Left ventricle myocardium inferior (tissue), 1 donor: ENCODE results near the gene PLCXD3. TPM values are rescaled to one million over a fixed set of nuclear protein-coding genes. Genes with fewer than 3 reads are reported as not detected.
A peak's percentile ranks its signal among the peaks of the same experiment; 100 is the strongest.

Experiments used
- DNase-seq: peaks from one replicate; pipeline ENCODE4 v3.0.0-alpha.2; 2020
- H3K27ac ChIP-seq: fragments of 200-600 bp; replicated peaks from 2 replicates; pipeline ENCODE4 v1.8.0; 2021
- H3K27me3 ChIP-seq: fragments of 200-600 bp; 2 replicates; pipeline ENCODE4 v1.8.0; 2021; ENCODE audit warnings: low read depth
- H3K36me3 ChIP-seq: fragments of 200-600 bp; 2 replicates; pipeline ENCODE4 v1.8.0; 2021
- H3K4me1 ChIP-seq: fragments of 200-600 bp; 2 replicates; pipeline ENCODE4 v1.8.0; 2021
- H3K4me3 ChIP-seq: fragments of 200-600 bp; 2 replicates; pipeline ENCODE4 v1.8.0; 2021; ENCODE audit warnings: mild to moderate bottlenecking, moderate library complexity
- H3K9me3 ChIP-seq: fragments of 200-600 bp; replicated peaks from 2 replicates; pipeline ENCODE4 v1.8.0; 2021
- CTCF ChIP-seq: fragments of 200-600 bp; IDR thresholded peaks from 2 replicates; pipeline ENCODE4 v1.8.0; 2021; ENCODE audit warnings: antibody characterized with exemption, mild to moderate bottlenecking, borderline replicate concordance
- intact Hi-C: fragments of 100-400 bp; cut with micrococcal nuclease; formaldehyde crosslinking; loops from one replicate; pipeline ENCODE4 v1.11.0; 2022
- total RNA-seq: library from RNA; stranded (reverse); fragmentation: NEBNext Ultra II Directional; extraction: Animal tissue kit (Norgen Biotek cat#: 25700); gene quantifications from one replicate; pipeline ENCODE4 v1.2.1, GENCODE V29; 2021
- donor health status: DM: no; HTN: yes; CAD: no; lungs with severe emphysema.

Gene PLCXD3
- total RNA-seq, 1 donor from 2014 or later: 73.1 TPM

DNA sequence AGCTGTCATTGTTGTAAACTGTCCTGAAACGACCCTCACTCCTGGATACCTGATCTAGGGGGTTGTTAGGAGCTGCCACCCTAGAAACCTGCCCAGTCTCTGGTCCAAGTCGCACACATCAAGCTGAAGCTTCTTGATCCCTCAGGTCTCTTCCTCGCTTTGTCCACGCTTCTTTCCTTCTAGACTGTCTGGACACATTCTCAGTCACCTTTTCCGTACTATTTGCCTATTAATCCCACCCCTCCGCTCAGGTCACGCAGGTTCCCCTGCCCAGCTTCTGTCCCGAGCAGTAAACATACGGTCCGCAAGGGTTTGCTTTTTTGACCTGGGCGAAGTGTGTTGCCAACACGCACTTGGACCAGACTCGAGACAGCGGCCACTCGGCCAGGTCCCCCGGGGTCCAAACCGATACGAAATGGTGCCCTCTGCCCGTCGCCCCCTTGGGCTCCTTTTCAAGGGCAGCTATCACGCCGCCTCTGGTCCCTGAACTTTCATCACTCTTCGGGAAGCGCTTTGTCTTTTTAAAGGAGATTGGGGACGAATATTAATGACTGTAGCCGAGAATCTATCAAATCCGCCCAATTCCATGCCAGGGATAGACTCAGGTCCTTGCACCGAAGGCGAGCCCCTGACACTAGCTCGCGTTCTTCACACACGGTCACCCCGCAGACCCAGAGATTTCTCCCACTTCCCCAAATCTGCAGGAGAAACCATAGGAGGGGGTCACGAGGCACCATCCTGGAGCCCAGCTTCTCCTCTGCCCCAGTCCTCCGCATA, 814 bp downstream of the PLCXD3 start:
- DNase-seq: peak; percentile 20
- no peaks in the 10 kb centered on the region for H3K9me3 ChIP-seq
- peak overlapping the region; percentile 81 for H3K4me3 ChIP-seq
- H3K27ac ChIP-seq: peak overlapping the region; percentile 87
- intact Hi-C loops: loop anchor here (10.0 kb wide), 1 partner anchor 605 kb away; the partner anchor contains the start of gene C7
- no peaks in the 10 kb centered on the region for H3K36me3 ChIP-seq
- H3K4me1 ChIP-seq: peaks cover 39% of the 10 kb centered on the region
- H3K27me3 ChIP-seq: peaks cover 10% of the 10 kb centered on the region
- no peak for TF ChIP-seq CTCF

- no peak for DNase-seq
- intact Hi-C loops: no loop called here
- H3K36me3 ChIP-seq: no peaks in the 10 kb centered on the region
These were observed 1.6 kb downstream of the PLCXD3 start for GRCh38 chr5:41508696-41509398.

DNA sequence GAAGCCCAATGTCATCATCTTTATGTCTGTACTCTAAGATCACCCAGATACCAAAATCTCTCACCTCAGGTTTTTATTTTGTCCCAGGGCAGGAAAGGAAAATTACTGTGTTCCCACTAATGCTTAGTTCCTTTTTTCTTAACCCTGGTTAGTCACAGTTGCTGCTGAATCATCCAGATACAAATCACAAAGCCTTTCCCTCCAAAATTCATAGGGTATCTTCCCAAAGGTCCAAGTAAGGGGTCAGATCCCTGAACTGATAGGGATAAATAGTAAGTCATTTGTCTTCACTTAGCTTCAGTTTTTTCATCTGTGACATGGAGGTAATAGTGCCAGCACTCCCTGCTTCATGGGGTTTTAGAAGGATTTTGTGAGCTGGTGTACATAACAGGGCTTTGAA, 2.2 kb downstream of the PLCXD3 start:
- DNase-seq: no peak
- intact Hi-C loops: no loop called here
- Histone ChIP-seq H3K4me3 (peak overlapping the region; percentile 81), H3K4me1 (peaks cover 44% of the 10 kb centered on the region), H3K27me3 (peaks cover 10% of the 10 kb centered on the region), H3K27ac (peak overlapping the region; percentile 87), H3K9me3 (no peaks in the 10 kb centered on the region), H3K36me3 (no peaks in the 10 kb centered on the region)
- no peak for TF ChIP-seq CTCF

More at GRCh38 chr5:41508696-41509398, 1.6 kb downstream of the PLCXD3 start:
- peaks cover 44% of the 10 kb centered on the region for H3K4me1 ChIP-seq
- H3K4me3 ChIP-seq: peak overlapping the region; percentile 81
- peaks cover 10% of the 10 kb centered on the region for H3K27me3 ChIP-seq
- H3K9me3 ChIP-seq: no peaks in the 10 kb centered on the region
- no peak for TF ChIP-seq CTCF
- H3K27ac ChIP-seq: peak overlapping the region; percentile 87

DNA sequence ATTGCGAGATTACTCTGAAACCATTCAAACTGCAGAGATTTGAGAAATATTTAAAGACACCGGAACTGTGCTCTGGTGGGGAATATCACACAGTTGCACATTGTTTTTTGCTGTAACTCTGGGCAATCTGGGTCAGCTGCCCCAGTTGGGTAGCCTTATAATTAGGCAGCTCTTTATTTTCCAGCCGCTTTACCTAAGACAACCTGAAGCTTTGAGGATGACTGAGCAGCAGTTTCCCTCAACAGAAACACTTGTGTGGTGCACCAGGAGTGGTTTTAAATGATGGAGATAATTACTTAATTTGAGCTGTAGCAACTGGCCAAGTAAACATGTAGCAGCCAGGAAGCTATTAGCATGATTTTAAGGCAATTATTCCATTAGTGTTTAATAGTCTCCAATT, 2.9 kb downstream of the PLCXD3 start:
- Histone ChIP-seq H3K27me3 (peaks cover 10% of the 10 kb centered on the region), H3K4me3 (peak overlapping the region; percentile 81), H3K9me3 (no peaks in the 10 kb centered on the region), H3K27ac (peak overlapping the region; percentile 87), H3K4me1 (peaks cover 44% of the 10 kb centered on the region), H3K36me3 (no peaks in the 10 kb centered on the region)
- intact Hi-C loops: no loop called here
- no peak for TF ChIP-seq CTCF
- no peak for DNase-seq

GRCh38 chr5:41503860-41504259, 6.5 kb downstream of the PLCXD3 start:
- no peaks in the 10 kb centered on the region for H3K36me3 ChIP-seq
- no peak for TF ChIP-seq CTCF
- intact Hi-C loops: no loop called here
- DNase-seq: no peak
- H3K9me3 ChIP-seq: no peaks in the 10 kb centered on the region
- H3K27ac ChIP-seq: no peak overlapping the region
- no peaks in the 10 kb centered on the region for H3K27me3 ChIP-seq
- no peak overlapping the region for H3K4me3 ChIP-seq
- peaks cover 41% of the 10 kb centered on the region for H3K4me1 ChIP-seq
